Nephron progenitor cell (in vitro differentiated cells): ENCODE data around the gene FOXN3.

Experiments used
- DNase-seq: peaks from one replicate; pipeline ENCODE4 v3.0.0; 2021
- H3K27ac Mint-ChIP-seq: 2 replicates; pipeline ENCODE4 v1.8.0; 2021; ENCODE audit warnings: mild to moderate bottlenecking, moderate library complexity, mixed read lengths
- H3K27me3 Mint-ChIP-seq: 2 replicates; pipeline ENCODE4 v1.8.0; 2021; ENCODE audit warnings: mild to moderate bottlenecking, low read depth, mixed read lengths; ENCODE audit not compliant: poor library complexity
- H3K36me3 Mint-ChIP-seq: 2 replicates; pipeline ENCODE4 v1.8.0; 2021; ENCODE audit warnings: low read depth, mixed read lengths
- H3K4me1 Mint-ChIP-seq: 2 replicates; pipeline ENCODE4 v1.8.0; 2021; ENCODE audit warnings: mixed read lengths
- H3K4me3 Mint-ChIP-seq: 2 replicates; pipeline ENCODE4 v1.8.0; 2021; ENCODE audit warnings: mild to moderate bottlenecking, moderate library complexity, mixed read lengths
- H3K9me3 Mint-ChIP-seq: 2 replicates; pipeline ENCODE4 v1.8.0; 2021; ENCODE audit warnings: mild to moderate bottlenecking, moderate library complexity, mixed read lengths
- CTCF ChIP-seq: fragments of 200-600 bp; sonication (generic); IDR thresholded peaks from 2 replicates; pipeline ENCODE4 v1.5.0; 2021; ENCODE audit warnings: antibody characterized with exemption

FOXN3 gene

GRCh38 chr14:89232265-89233070 is 184.6 kb downstream of the FOXN3 start:
- no peak overlapping the region for H3K27ac Mint-ChIP-seq
- no peak for DNase-seq
- peaks cover 16% of the 10 kb centered on the region for H3K9me3 Mint-ChIP-seq

GRCh38 chr14:89231426-89232113 is 185.5 kb downstream of the FOXN3 start:
- peak overlapping the region; percentile 17 for H3K27ac Mint-ChIP-seq
- DNase-seq = no peak
- no peak overlapping the region for H3K4me3 Mint-ChIP-seq
- H3K27me3 Mint-ChIP-seq = peaks cover 10% of the 10 kb centered on the region
- peaks cover 53% of the 10 kb centered on the region for H3K4me1 Mint-ChIP-seq
- H3K36me3 Mint-ChIP-seq = peaks cover 11% of the 10 kb centered on the region
- peaks cover 11% of the 10 kb centered on the region for H3K9me3 Mint-ChIP-seq
- TF ChIP-seq CTCF = no peak

More at GRCh38 chr14:89232265-89233070, 184.6 kb downstream of the FOXN3 start:
- TF ChIP-seq CTCF = no peak
- Mint-ChIP-seq H3K4me1 (peaks cover 44% of the 10 kb centered on the region), H3K4me3 (no peak overlapping the region), H3K36me3 (peaks cover 17% of the 10 kb centered on the region), H3K27me3 (peaks cover 10% of the 10 kb centered on the region)

- Mint-ChIP-seq H3K4me1 (peaks cover 59% of the 10 kb centered on the region), H3K27ac (peak overlapping the region; percentile 50), H3K4me3 (no peak overlapping the region), H3K27me3 (peaks cover 6% of the 10 kb centered on the region), H3K36me3 (no peaks in the 10 kb centered on the region), H3K9me3 (no peaks in the 10 kb centered on the region)
- DNase-seq = no peak
- no peak for TF ChIP-seq CTCF
Measured at GRCh38 chr14:89228921-89229639, 188.0 kb downstream of the FOXN3 start.

GRCh38 chr14:89227496-89227836 is 189.6 kb downstream of the FOXN3 start:
- no peak for TF ChIP-seq CTCF
- peak overlapping the region; percentile 53 for H3K27ac Mint-ChIP-seq
- peaks cover 51% of the 10 kb centered on the region for H3K4me1 Mint-ChIP-seq
- no peak for DNase-seq
- no peaks in the 10 kb centered on the region for H3K9me3 Mint-ChIP-seq
- H3K4me3 Mint-ChIP-seq = no peak overlapping the region
- H3K27me3 Mint-ChIP-seq = peaks cover under 1% of the 10 kb centered on the region
- no peaks in the 10 kb centered on the region for H3K36me3 Mint-ChIP-seq

- no peak overlapping the region for H3K4me3 Mint-ChIP-seq
- TF ChIP-seq CTCF = no peak
- H3K36me3 Mint-ChIP-seq = no peaks in the 10 kb centered on the region
- no peak for DNase-seq
- peaks cover 46% of the 10 kb centered on the region for H3K4me1 Mint-ChIP-seq
- H3K27me3 Mint-ChIP-seq = no peaks in the 10 kb centered on the region
- no peak overlapping the region for H3K27ac Mint-ChIP-seq
- no peaks in the 10 kb centered on the region for H3K9me3 Mint-ChIP-seq
Measured at GRCh38 chr14:89226801-89227495, 190.1 kb downstream of the FOXN3 start.
